Fibroblast of lung (primary cell): ENCODE results near the gene SLX9.

Experiments used
- EZH2 ChIP-seq: IDR thresholded peaks from 2 replicates; pipeline ENCODE4 v1.5.1; 2012; ENCODE audit warnings: low read length, control low read depth, mild to moderate bottlenecking; ENCODE audit errors: missing control alignments
- TF ChIP-seq, protein P1 (sequence below), 2 donors: IDR thresholded peaks in 1 of 2; conservative IDR thresholded peaks in 1 of 2; 1 replicate in 1 of 2; 2 replicates in 1 of 2; pipeline ENCODE4 v1.5.1; 2011 to 2012; ENCODE audit warnings: low read length in 2 of 2, control low read depth in 1 of 2, inconsistent platforms in 1 of 2, low read depth in 1 of 2, mild to moderate bottlenecking in 1 of 2

- TF ChIP-seq, protein P1, sequence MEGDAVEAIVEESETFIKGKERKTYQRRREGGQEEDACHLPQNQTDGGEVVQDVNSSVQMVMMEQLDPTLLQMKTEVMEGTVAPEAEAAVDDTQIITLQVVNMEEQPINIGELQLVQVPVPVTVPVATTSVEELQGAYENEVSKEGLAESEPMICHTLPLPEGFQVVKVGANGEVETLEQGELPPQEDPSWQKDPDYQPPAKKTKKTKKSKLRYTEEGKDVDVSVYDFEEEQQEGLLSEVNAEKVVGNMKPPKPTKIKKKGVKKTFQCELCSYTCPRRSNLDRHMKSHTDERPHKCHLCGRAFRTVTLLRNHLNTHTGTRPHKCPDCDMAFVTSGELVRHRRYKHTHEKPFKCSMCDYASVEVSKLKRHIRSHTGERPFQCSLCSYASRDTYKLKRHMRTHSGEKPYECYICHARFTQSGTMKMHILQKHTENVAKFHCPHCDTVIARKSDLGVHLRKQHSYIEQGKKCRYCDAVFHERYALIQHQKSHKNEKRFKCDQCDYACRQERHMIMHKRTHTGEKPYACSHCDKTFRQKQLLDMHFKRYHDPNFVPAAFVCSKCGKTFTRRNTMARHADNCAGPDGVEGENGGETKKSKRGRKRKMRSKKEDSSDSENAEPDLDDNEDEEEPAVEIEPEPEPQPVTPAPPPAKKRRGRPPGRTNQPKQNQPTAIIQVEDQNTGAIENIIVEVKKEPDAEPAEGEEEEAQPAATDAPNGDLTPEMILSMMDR (conservative IDR thresholded peaks at IDR 0.05 in 1 of 2, IDR thresholded peaks at IDR 0.05 in 1 of 2; ENCODE audit: low read depth in 1 of 2, low read length in 2 of 2), result no peak
- no peak for TF ChIP-seq EZH2
Measured at GRCh38 chr21:44894687-44895302, 45.0 kb upstream of the SLX9 start.
